ENCODE data around the gene OR2V2.
A peak's percentile ranks its signal among the peaks of the same experiment; 100 is the strongest.

The OR2V2 gene

DNA sequence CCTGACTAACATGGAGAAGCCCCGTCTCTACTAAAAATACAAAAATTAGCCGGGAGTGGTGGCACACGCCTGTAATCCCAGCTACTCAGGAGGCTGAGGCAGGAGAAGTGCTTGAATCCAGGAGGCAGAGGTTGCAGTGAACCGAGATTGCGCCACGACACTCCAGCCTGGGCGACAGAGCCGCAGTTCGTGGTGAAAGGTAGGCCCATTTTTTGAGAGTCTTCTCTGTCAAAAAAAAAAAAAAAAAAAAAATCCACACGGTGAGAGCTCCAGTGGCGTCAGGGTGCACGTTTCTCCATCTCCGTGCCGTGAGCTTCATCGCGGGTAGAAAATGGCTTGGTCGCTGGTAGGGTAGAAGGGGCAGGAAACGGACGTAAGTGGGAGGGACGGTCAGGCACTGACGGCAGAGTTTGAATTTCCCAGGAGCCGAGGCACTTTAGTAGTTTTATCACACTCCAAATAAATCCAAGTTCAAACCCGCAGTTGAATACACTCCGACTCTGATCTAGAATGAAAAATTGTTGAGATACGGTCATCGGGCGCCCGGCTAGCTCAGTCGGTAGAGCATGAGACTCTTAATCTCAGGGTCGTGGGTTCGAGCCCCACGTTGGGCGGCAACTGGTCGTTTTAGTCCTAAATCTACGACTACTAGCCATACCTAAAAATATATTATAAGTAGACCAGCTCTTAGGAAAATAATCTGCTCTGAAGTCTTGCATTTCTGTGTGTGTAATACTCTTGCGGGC, 60.0 kb downstream of the OR2V2 start:
- DNase-seq (ENCODE audit: low read depth in 3 of 3) = peak; percentile 79 to 94 (median 84)

GRCh38 chr5:181207960-181208253, 60.5 kb downstream of the OR2V2 start:
- DNase-seq (ENCODE audit: low read depth in 3 of 3) = no peak
